Measurements from ENCODE around the gene ANP32A. TPM values are rescaled to one million over a fixed set of nuclear protein-coding genes. Genes with fewer than 3 reads are reported as not detected.
"Not testable (repeated sequence)": the region's sequence is repeated elsewhere in the genome, so short reads cannot be mapped to it uniquely, and the experiment has no call there.

Gene ANP32A
- total RNA-seq (100 to 1,000 TPM in 4 of 5 donors, 10 to 100 TPM in 1; 93.2 to 123 (median 116) TPM), total RNA-seq (48.5 to 272 (median 94.1) reads per million in 29 experiments)
- total RNA-seq (2013), result 74.5 TPM

GRCh38 chr15:68820295-68821189, at the start of gene ANP32A:
TSS of gene ANP32A (minus strand) at chr15:68820895. CDS start at chr15:68820751, 144 bp downstream.
- peaks cover 0 to 1% of the 10 kb centered on the region in 2 donors for H3K27me3 Mint-ChIP-seq
- Histone ChIP-seq H3K4me3 (ENCODE audit: control insufficient read depth in 1 of 2, extremely low read depth in 1 of 2, low read length in 1 of 2) (peak within 1 kb of the TSS; percentile 95 to 98), H3K27me3 (replicated peaks in 1 of 2; ENCODE audit: control insufficient read depth in 2 of 2, extremely low read depth in 1 of 2, insufficient read depth in 2 of 2, low read length in 1 of 2) (no peaks in the 10 kb centered on the region), H3K9me3 (no peaks in the 10 kb centered on the region), H3K36me3 (ENCODE audit: control insufficient read depth in 2 of 2, extremely low read depth in 1 of 2, insufficient read depth in 1 of 2, low read length in 1 of 2) (no peaks in the 10 kb centered on the region), H3K4me1 (ENCODE audit: control insufficient read depth in 1 of 2, extremely low read depth in 1 of 2, insufficient read depth in 2 of 2, low read length in 2 of 2) (peaks cover 19 to 24% of the 10 kb centered on the region in 2 experiments), H3K27ac (ENCODE audit: low read length) (peak within 1 kb of the TSS; percentile 87)
- peak within 1 kb of the TSS; percentile 91 to 92 for H3K27ac Mint-ChIP-seq
- ChIA-PET CTCF (interaction anchor here in 1 of 2 donors (0.7 to 1.0 kb wide), 2 partner anchors 26 to 32 kb away, joined by 3 read pairs; no protein-coding TSS in a partner anchor), POLR2A (no interaction called here)
- peaks cover 31 to 35% (median 32%) of the 10 kb centered on the region in 3 donors for H3K4me1 Mint-ChIP-seq
- no peaks in the 10 kb centered on the region for H3K9me3 Mint-ChIP-seq
- peak; percentile 74 to 75 (median 74) for ATAC-seq (replicated peaks in 1 of 4)
- H3K36me3 Mint-ChIP-seq, result no peaks in the 10 kb centered on the region
- WGBS (ENCODE audit: insufficient coverage), result under 1% methylated on average over 73 of the region's 81 CpGs
- peak within 1 kb of the TSS; percentile 90 to 98 (median 91) for H3K4me3 Mint-ChIP-seq
- peak; percentile 83 to 99 (median 93) for DNase-seq

GRCh38 chr15:68868296-68868695, 47.6 kb upstream of the ANP32A start:
- ATAC-seq (replicated peaks in 1 of 4), result no peak
- peaks cover 0 to 6% (median 5%) of the 10 kb centered on the region in 3 donors for H3K9me3 Mint-ChIP-seq
- H3K4me3 ChIP-seq (ENCODE audit: control insufficient read depth in 1 of 2, extremely low read depth in 1 of 2, low read length in 1 of 2), result no peak overlapping the region
- ChIA-PET POLR2A (no interaction called here), CTCF (no interaction called here)
- no peak overlapping the region for H3K4me3 Mint-ChIP-seq
- no peak overlapping the region for H3K27ac Mint-ChIP-seq
- H3K36me3 Mint-ChIP-seq, result no peaks in the 10 kb centered on the region
- WGBS (ENCODE audit: insufficient coverage), result no CpG with 5 or more reads among the region's 2 CpGs
- no peaks in the 10 kb centered on the region for H3K4me1 Mint-ChIP-seq
- DNase-seq, result no peak
- H3K9me3 ChIP-seq, result no peaks in the 10 kb centered on the region
- peaks cover 0 to 8% of the 10 kb centered on the region in 2 experiments for H3K27me3 ChIP-seq (replicated peaks in 1 of 2; ENCODE audit: control insufficient read depth in 2 of 2, extremely low read depth in 1 of 2, insufficient read depth in 2 of 2, low read length in 1 of 2)
- no peaks in the 10 kb centered on the region for H3K4me1 ChIP-seq (ENCODE audit: control insufficient read depth in 1 of 2, extremely low read depth in 1 of 2, insufficient read depth in 2 of 2, low read length in 2 of 2)
- no peak overlapping the region for H3K27ac ChIP-seq (ENCODE audit: low read length)
- H3K27me3 Mint-ChIP-seq, result peaks cover 11 to 13% of the 10 kb centered on the region in 2 donors
- H3K36me3 ChIP-seq (ENCODE audit: control insufficient read depth in 2 of 2, extremely low read depth in 1 of 2, insufficient read depth in 1 of 2, low read length in 1 of 2), result no peaks in the 10 kb centered on the region

- Mint-ChIP-seq H3K4me3 (no peak overlapping the region), H3K36me3 (no peaks in the 10 kb centered on the region), H3K27ac (no peak overlapping the region), H3K9me3 (peaks cover 0 to 11% (median 10%) of the 10 kb centered on the region in 3 donors), H3K27me3 (peaks cover 4 to 12% of the 10 kb centered on the region in 2 donors), H3K4me1 (no peaks in the 10 kb centered on the region)
- ChIA-PET POLR2A (no interaction called here), CTCF (no interaction called here)
- no peak overlapping the region for H3K27ac ChIP-seq (ENCODE audit: low read length)
- ATAC-seq (replicated peaks in 1 of 4) (no peak), DNase-seq (no peak)
- no peaks in the 10 kb centered on the region for H3K4me1 ChIP-seq (ENCODE audit: control insufficient read depth in 1 of 2, extremely low read depth in 1 of 2, insufficient read depth in 2 of 2, low read length in 2 of 2)
- H3K9me3 ChIP-seq, result no peaks in the 10 kb centered on the region
- H3K27me3 ChIP-seq (replicated peaks in 1 of 2; ENCODE audit: control insufficient read depth in 2 of 2, extremely low read depth in 1 of 2, insufficient read depth in 2 of 2, low read length in 1 of 2), result peaks cover 0 to 5% of the 10 kb centered on the region in 2 experiments
- H3K36me3 ChIP-seq (ENCODE audit: control insufficient read depth in 2 of 2, extremely low read depth in 1 of 2, insufficient read depth in 1 of 2, low read length in 1 of 2), result no peaks in the 10 kb centered on the region
- no peak overlapping the region for H3K4me3 ChIP-seq (ENCODE audit: control insufficient read depth in 1 of 2, extremely low read depth in 1 of 2, low read length in 1 of 2)
Observed at GRCh38 chr15:68862415-68862814, 41.7 kb upstream of the ANP32A start.

- H3K27ac ChIP-seq (ENCODE audit: low read length); H3K27me3 ChIP-seq (replicated peaks in 1 of 2; ENCODE audit: control insufficient read depth in 2 of 2, extremely low read depth in 1 of 2, insufficient read depth in 2 of 2, low read length in 1 of 2); H3K4me3 ChIP-seq (ENCODE audit: control insufficient read depth in 1 of 2, extremely low read depth in 1 of 2, low read length in 1 of 2); H3K4me3 Mint-ChIP-seq; ATAC-seq (replicated peaks in 1 of 4); H3K36me3 Mint-ChIP-seq; H3K36me3 ChIP-seq (ENCODE audit: control insufficient read depth in 2 of 2, extremely low read depth in 1 of 2, insufficient read depth in 1 of 2, low read length in 1 of 2); H3K4me1 ChIP-seq (ENCODE audit: control insufficient read depth in 1 of 2, extremely low read depth in 1 of 2, insufficient read depth in 2 of 2, low read length in 2 of 2); H3K4me1 Mint-ChIP-seq; DNase-seq; H3K27ac Mint-ChIP-seq; POLR2A ChIA-PET; H3K9me3 ChIP-seq: not testable (repeated sequence)
- no CpG with 5 or more reads among the region's 4 CpGs for WGBS (ENCODE audit: insufficient coverage)
- CTCF ChIA-PET, result interaction anchor here in 1 of 2 donors (0.7 kb wide), 1 partner anchor 11 kb away, joined by 6 read pairs; no protein-coding TSS in a partner anchor
- peaks cover 0 to 18% (median 14%) of the 10 kb centered on the region in 3 donors for H3K9me3 Mint-ChIP-seq
- peaks cover 3 to 14% of the 10 kb centered on the region in 2 donors for H3K27me3 Mint-ChIP-seq
Observed at GRCh38 chr15:68858666-68859065, 38.0 kb upstream of the ANP32A start.

GRCh38 chr15:68857443-68857842, 36.7 kb upstream of the ANP32A start:
- Mint-ChIP-seq H3K9me3 (peaks cover 0 to 18% (median 14%) of the 10 kb centered on the region in 3 donors), H3K27me3 (peaks cover 8 to 14% of the 10 kb centered on the region in 2 donors)
- H3K4me1 ChIP-seq (ENCODE audit: control insufficient read depth in 1 of 2, extremely low read depth in 1 of 2, insufficient read depth in 2 of 2, low read length in 2 of 2); H3K4me3 ChIP-seq (ENCODE audit: control insufficient read depth in 1 of 2, extremely low read depth in 1 of 2, low read length in 1 of 2); POLR2A ChIA-PET; H3K36me3 Mint-ChIP-seq; ATAC-seq (replicated peaks in 1 of 4); H3K27me3 ChIP-seq (replicated peaks in 1 of 2; ENCODE audit: control insufficient read depth in 2 of 2, extremely low read depth in 1 of 2, insufficient read depth in 2 of 2, low read length in 1 of 2); H3K4me3 Mint-ChIP-seq; DNase-seq; H3K27ac Mint-ChIP-seq; H3K36me3 ChIP-seq (ENCODE audit: control insufficient read depth in 2 of 2, extremely low read depth in 1 of 2, insufficient read depth in 1 of 2, low read length in 1 of 2); H3K4me1 Mint-ChIP-seq; CTCF ChIA-PET; H3K27ac ChIP-seq (ENCODE audit: low read length); H3K9me3 ChIP-seq: not testable (repeated sequence)
- WGBS (ENCODE audit: insufficient coverage), result 100% methylated on average over 2 of the region's 5 CpGs

- H3K36me3 ChIP-seq (ENCODE audit: control insufficient read depth in 2 of 2, extremely low read depth in 1 of 2, insufficient read depth in 1 of 2, low read length in 1 of 2), result no peaks in the 10 kb centered on the region
- H3K4me1 ChIP-seq (ENCODE audit: control insufficient read depth in 1 of 2, extremely low read depth in 1 of 2, insufficient read depth in 2 of 2, low read length in 2 of 2), result no peaks in the 10 kb centered on the region
- no peak overlapping the region for H3K4me3 ChIP-seq (ENCODE audit: control insufficient read depth in 1 of 2, extremely low read depth in 1 of 2, low read length in 1 of 2)
- peaks cover 0 to 11% of the 10 kb centered on the region in 2 experiments for H3K27me3 ChIP-seq (replicated peaks in 1 of 2; ENCODE audit: control insufficient read depth in 2 of 2, extremely low read depth in 1 of 2, insufficient read depth in 2 of 2, low read length in 1 of 2)
- POLR2A ChIA-PET, result no interaction called here
- H3K27ac Mint-ChIP-seq, result no peak overlapping the region
- no peak overlapping the region for H3K4me3 Mint-ChIP-seq
- no peak overlapping the region for H3K27ac ChIP-seq (ENCODE audit: low read length)
- H3K36me3 Mint-ChIP-seq, result peaks cover 4% of the 10 kb centered on the region
- no peaks in the 10 kb centered on the region for H3K9me3 ChIP-seq
- DNase-seq, result no peak
- WGBS (ENCODE audit: insufficient coverage), result 94% methylated on average over 6 of the region's 7 CpGs
- H3K27me3 Mint-ChIP-seq, result peaks cover 15 to 16% of the 10 kb centered on the region in 2 donors
- CTCF ChIA-PET, result interaction anchor here in 1 of 2 donors (0.6 kb wide), 1 partner anchor 32 kb away, joined by 3 read pairs; the partner anchor contains the start of gene ANP32A
- no peak for ATAC-seq (replicated peaks in 1 of 4)
- H3K9me3 Mint-ChIP-seq, result peaks cover 0 to 11% (median 11%) of the 10 kb centered on the region in 3 donors
- H3K4me1 Mint-ChIP-seq, result no peaks in the 10 kb centered on the region
Observed at GRCh38 chr15:68852461-68852860, 31.8 kb upstream of the ANP32A start.

Data from T-cell (primary cell).